ENCODE data around the gene TNS1.

DNA sequence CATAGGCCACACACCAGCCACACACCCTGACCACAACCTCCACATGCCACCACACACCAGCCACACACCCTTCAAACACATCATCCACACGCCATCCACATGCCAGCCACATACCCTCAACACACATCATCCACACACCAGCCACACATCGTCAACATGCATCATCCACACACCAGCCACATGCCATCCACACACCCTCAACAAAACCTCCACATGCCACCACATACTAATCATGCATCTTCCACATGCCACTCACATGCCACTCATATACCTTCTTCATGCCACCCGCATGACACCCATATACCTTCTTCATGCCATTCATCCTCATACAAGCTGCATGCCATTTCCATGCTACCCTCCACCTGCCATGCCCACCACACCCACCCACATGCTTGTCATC lies 12.4 kb downstream of the TNS1 start:
- TF ChIP-seq, protein P1, sequence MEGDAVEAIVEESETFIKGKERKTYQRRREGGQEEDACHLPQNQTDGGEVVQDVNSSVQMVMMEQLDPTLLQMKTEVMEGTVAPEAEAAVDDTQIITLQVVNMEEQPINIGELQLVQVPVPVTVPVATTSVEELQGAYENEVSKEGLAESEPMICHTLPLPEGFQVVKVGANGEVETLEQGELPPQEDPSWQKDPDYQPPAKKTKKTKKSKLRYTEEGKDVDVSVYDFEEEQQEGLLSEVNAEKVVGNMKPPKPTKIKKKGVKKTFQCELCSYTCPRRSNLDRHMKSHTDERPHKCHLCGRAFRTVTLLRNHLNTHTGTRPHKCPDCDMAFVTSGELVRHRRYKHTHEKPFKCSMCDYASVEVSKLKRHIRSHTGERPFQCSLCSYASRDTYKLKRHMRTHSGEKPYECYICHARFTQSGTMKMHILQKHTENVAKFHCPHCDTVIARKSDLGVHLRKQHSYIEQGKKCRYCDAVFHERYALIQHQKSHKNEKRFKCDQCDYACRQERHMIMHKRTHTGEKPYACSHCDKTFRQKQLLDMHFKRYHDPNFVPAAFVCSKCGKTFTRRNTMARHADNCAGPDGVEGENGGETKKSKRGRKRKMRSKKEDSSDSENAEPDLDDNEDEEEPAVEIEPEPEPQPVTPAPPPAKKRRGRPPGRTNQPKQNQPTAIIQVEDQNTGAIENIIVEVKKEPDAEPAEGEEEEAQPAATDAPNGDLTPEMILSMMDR (IDR thresholded peaks at IDR 0.05) = no peak
- TF ChIP-seq POLR2AphosphoS5 (IDR thresholded peaks at IDR 0.05; ENCODE audit: low read depth, low read length) (no peak), SIN3A (IDR thresholded peaks at IDR 0.05; ENCODE audit: borderline replicate concordance, insufficient read depth, low read depth, low read length) (no peak), TCF7L2 (IDR thresholded peaks at IDR 0.05; ENCODE audit: low read depth, low read length) (no peak)
- TF ChIP-seq, protein P2, sequence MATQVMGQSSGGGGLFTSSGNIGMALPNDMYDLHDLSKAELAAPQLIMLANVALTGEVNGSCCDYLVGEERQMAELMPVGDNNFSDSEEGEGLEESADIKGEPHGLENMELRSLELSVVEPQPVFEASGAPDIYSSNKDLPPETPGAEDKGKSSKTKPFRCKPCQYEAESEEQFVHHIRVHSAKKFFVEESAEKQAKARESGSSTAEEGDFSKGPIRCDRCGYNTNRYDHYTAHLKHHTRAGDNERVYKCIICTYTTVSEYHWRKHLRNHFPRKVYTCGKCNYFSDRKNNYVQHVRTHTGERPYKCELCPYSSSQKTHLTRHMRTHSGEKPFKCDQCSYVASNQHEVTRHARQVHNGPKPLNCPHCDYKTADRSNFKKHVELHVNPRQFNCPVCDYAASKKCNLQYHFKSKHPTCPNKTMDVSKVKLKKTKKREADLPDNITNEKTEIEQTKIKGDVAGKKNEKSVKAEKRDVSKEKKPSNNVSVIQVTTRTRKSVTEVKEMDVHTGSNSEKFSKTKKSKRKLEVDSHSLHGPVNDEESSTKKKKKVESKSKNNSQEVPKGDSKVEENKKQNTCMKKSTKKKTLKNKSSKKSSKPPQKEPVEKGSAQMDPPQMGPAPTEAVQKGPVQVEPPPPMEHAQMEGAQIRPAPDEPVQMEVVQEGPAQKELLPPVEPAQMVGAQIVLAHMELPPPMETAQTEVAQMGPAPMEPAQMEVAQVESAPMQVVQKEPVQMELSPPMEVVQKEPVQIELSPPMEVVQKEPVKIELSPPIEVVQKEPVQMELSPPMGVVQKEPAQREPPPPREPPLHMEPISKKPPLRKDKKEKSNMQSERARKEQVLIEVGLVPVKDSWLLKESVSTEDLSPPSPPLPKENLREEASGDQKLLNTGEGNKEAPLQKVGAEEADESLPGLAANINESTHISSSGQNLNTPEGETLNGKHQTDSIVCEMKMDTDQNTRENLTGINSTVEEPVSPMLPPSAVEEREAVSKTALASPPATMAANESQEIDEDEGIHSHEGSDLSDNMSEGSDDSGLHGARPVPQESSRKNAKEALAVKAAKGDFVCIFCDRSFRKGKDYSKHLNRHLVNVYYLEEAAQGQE (IDR thresholded peaks at IDR 0.05; ENCODE audit: insufficient read depth in 1 of 2, low read depth in 2 of 2, low read length in 1 of 2) = no peak

Data from Panc1 (cell line).